Activated CD8-positive, alpha-beta T cell treated with anti-CD3 and anti-CD28 coated beads for 36 hours (primary cell): ENCODE results near the gene CCS. TPM values are rescaled to one million over a fixed set of nuclear protein-coding genes. Genes with fewer than 3 reads are reported as not detected.
A peak's percentile ranks its signal among the peaks of the same experiment; 100 is the strongest.

Source experiments
- ATAC-seq: fragments of 200-7000 bp; cut with Tn5 transposase; one replicate; pipeline ENCODE4 v1.10.0; 2021; ENCODE audit warnings: mild to moderate bottlenecking, moderate library complexity
- CTCF ChIA-PET: fragments of 350-600 bp; sonication (Branson Sonifier 250); formaldehyde crosslinking; loops from one replicate; lab custom pipeline; 2021; ENCODE audit warnings: antibody characterized with exemption; lab: Charles Lee
- POLR2A ChIA-PET: fragments of 350-600 bp; sonication (Branson Sonifier 250); formaldehyde crosslinking; loops from one replicate; lab custom pipeline; 2021; ENCODE audit warnings: antibody characterized with exemption; lab: Charles Lee
- DNase-seq: peaks from one replicate; pipeline ENCODE4 v3.0.0-alpha.2; 2020
- H3K27ac Mint-ChIP-seq: one replicate; pipeline ENCODE4 v1.8.0; 2021; ENCODE audit warnings: mild to moderate bottlenecking, mixed read lengths
- H3K27me3 Mint-ChIP-seq: one replicate; pipeline ENCODE4 v1.8.0; 2021; ENCODE audit warnings: mixed read lengths
- H3K36me3 Mint-ChIP-seq: one replicate; pipeline ENCODE4 v1.8.0; 2021; ENCODE audit warnings: low read depth, mixed read lengths
- H3K4me1 Mint-ChIP-seq: one replicate; pipeline ENCODE4 v1.8.0; 2021; ENCODE audit warnings: low read depth, mixed read lengths
- H3K4me3 Mint-ChIP-seq: one replicate; pipeline ENCODE4 v1.8.0; 2021; ENCODE audit warnings: mild to moderate bottlenecking, moderate library complexity, mixed read lengths
- H3K9me3 Mint-ChIP-seq: one replicate; pipeline ENCODE4 v1.8.0; 2021; ENCODE audit warnings: mixed read lengths
- CTCF ChIP-seq: fragments of 200-600 bp; IDR thresholded peaks from one replicate; pipeline ENCODE4 v1.8.0; 2022; ENCODE audit warnings: antibody characterized with exemption, mild to moderate bottlenecking
- intact Hi-C: fragments of 100-400 bp; cut with micrococcal nuclease; formaldehyde crosslinking; loops from one replicate; pipeline ENCODE4 v1.10.0; 2022
- total RNA-seq, 2 experiments: library from RNA; stranded (reverse); gene quantifications; one replicate each; pipeline ENCODE4 v1.2.3, GENCODE V29; 2021

CCS gene
- total RNA-seq, 2 experiments from 2014 or later = 22.0 to 25.6 TPM

GRCh38 chr11:66563832-66564231, 29.2 kb upstream of the CCS start:
- Mint-ChIP-seq H3K4me3 (no peak overlapping the region), H3K4me1 (peaks cover 3% of the 10 kb centered on the region), H3K27me3 (peaks cover under 1% of the 10 kb centered on the region), H3K27ac (no peak overlapping the region), H3K9me3 (no peaks in the 10 kb centered on the region), H3K36me3 (no peaks in the 10 kb centered on the region)
- DNase-seq = no peak
- ATAC-seq = no peak
- CTCF ChIA-PET = interaction anchor here (1.4 to 1.8 kb wide), 3 partner anchors 16 to 131 kb away, joined by 3 to 6 read pairs (median 4); partner anchors contain the start of gene RBM4B
- POLR2A ChIA-PET = interaction anchor here (1.7 to 1.9 kb wide), 2 partner anchors 14 to 30 kb away, joined by 4 to 6 read pairs; no protein-coding TSS in a partner anchor
- intact Hi-C loops = no loop called here
- no peak for TF ChIP-seq CTCF

- TF ChIP-seq CTCF = no peak
- ATAC-seq = no peak
- Mint-ChIP-seq H3K4me3 (no peak overlapping the region), H3K4me1 (peaks cover 2% of the 10 kb centered on the region), H3K36me3 (no peaks in the 10 kb centered on the region), H3K27ac (no peak overlapping the region), H3K27me3 (no peaks in the 10 kb centered on the region), H3K9me3 (no peaks in the 10 kb centered on the region)
- no peak for DNase-seq
- CTCF ChIA-PET = interaction anchor here (1.0 to 1.4 kb wide), 2 partner anchors 31 to 114 kb away, joined by 3 to 4 read pairs; partner anchors contain the start of gene RBM4B
- POLR2A ChIA-PET = interaction anchor here (1.7 kb wide), 1 partner anchor 30 kb away, joined by 4 read pairs; no protein-coding TSS in a partner anchor
- intact Hi-C loops = no loop called here
Measured at GRCh38 chr11:66564538-66564937, 28.4 kb upstream of the CCS start.

- Mint-ChIP-seq H3K4me1 (peaks cover 2% of the 10 kb centered on the region), H3K9me3 (no peaks in the 10 kb centered on the region), H3K4me3 (no peak overlapping the region), H3K27me3 (no peaks in the 10 kb centered on the region), H3K36me3 (no peaks in the 10 kb centered on the region), H3K27ac (no peak overlapping the region)
- DNase-seq (no peak), ATAC-seq (no peak)
- ChIA-PET POLR2A (no interaction called here), CTCF (interaction anchor here (1.0 to 1.4 kb wide), 2 partner anchors 30 to 113 kb away, joined by 3 to 4 read pairs; partner anchors contain the start of gene RBM4B)
- intact Hi-C loops = no loop called here
- TF ChIP-seq CTCF = no peak
Measured at GRCh38 chr11:66564984-66565383, 28.0 kb upstream of the CCS start.

- intact Hi-C loops = no loop called here
- no peak overlapping the region for H3K4me3 Mint-ChIP-seq
- peaks cover 2% of the 10 kb centered on the region for H3K4me1 Mint-ChIP-seq
- ATAC-seq (no peak), DNase-seq (no peak)
- H3K36me3 Mint-ChIP-seq = no peaks in the 10 kb centered on the region
- H3K9me3 Mint-ChIP-seq = no peaks in the 10 kb centered on the region
- no peak for TF ChIP-seq CTCF
- POLR2A ChIA-PET = no interaction called here
- CTCF ChIA-PET = no interaction called here
- H3K27ac Mint-ChIP-seq = no peak overlapping the region
- H3K27me3 Mint-ChIP-seq = no peaks in the 10 kb centered on the region
Measured at GRCh38 chr11:66566221-66566620, 26.8 kb upstream of the CCS start.

- Mint-ChIP-seq H3K27ac (no peak overlapping the region), H3K4me3 (peak overlapping the region; percentile 49), H3K36me3 (no peaks in the 10 kb centered on the region), H3K4me1 (peaks cover 2% of the 10 kb centered on the region), H3K9me3 (no peaks in the 10 kb centered on the region), H3K27me3 (no peaks in the 10 kb centered on the region)
- intact Hi-C loops = no loop called here
- no peak for TF ChIP-seq CTCF
- DNase-seq (no peak), ATAC-seq (no peak)
- POLR2A ChIA-PET = interaction anchor here (1.0 to 2.1 kb wide), 4 partner anchors 13 to 88 kb away, joined by 3 to 6 read pairs (median 4); partner anchors contain the start of gene DPP3
- CTCF ChIA-PET = interaction anchor here (1.0 to 4.8 kb wide), 6 partner anchors 11 to 265 kb away, joined by 3 to 22 read pairs (median 8); partner anchors contain the start of genes CCDC87, CCS and RBM4B
Measured at GRCh38 chr11:66567787-66568123, 25.2 kb upstream of the CCS start.
